IPS-18a (cell line): ENCODE data around the gene ADGRA3.
"Not testable (repeated sequence)": the region's sequence is repeated elsewhere in the genome, so short reads cannot be mapped to it uniquely, and the experiment has no call there.

Experiments used
- H3K27ac ChIP-seq: one replicate; pipeline ENCODE4 v1.5.1; 2013; ENCODE audit warnings: low read length
- H3K27me3 ChIP-seq: one replicate; pipeline ENCODE4 v1.6.1; 2013; ENCODE audit warnings: mild to moderate bottlenecking, low read length; ENCODE audit not compliant: control insufficient read depth, insufficient read depth
- H3K36me3 ChIP-seq: one replicate; pipeline ENCODE4 v1.6.1; 2013; ENCODE audit warnings: low read depth, low read length; ENCODE audit not compliant: control insufficient read depth
- H3K4me1 ChIP-seq: one replicate; pipeline ENCODE4 v1.6.1; 2013; ENCODE audit warnings: low read depth, low read length; ENCODE audit not compliant: control insufficient read depth
- H3K4me3 ChIP-seq: one replicate; pipeline ENCODE4 v1.5.1; 2013; ENCODE audit warnings: low read length
- H3K9ac ChIP-seq: one replicate; pipeline ENCODE4 v1.6.1; 2013; ENCODE audit warnings: mild to moderate bottlenecking, low read length, moderate library complexity
- H3K9me3 ChIP-seq: one replicate; pipeline ENCODE4 v1.6.1; 2013; ENCODE audit warnings: low read depth, low read length; ENCODE audit not compliant: control insufficient read depth

ADGRA3 gene

GRCh38 chr4:22476011-22476410 lies 39.9 kb downstream of the ADGRA3 start:
- no peak overlapping the region for H3K4me3 ChIP-seq
- H3K9ac ChIP-seq: no peak overlapping the region
- H3K9me3 ChIP-seq: no peaks in the 10 kb centered on the region
- H3K27ac ChIP-seq: no peak overlapping the region
- H3K36me3 ChIP-seq: peaks cover 12% of the 10 kb centered on the region
- peaks cover 13% of the 10 kb centered on the region for H3K4me1 ChIP-seq
- no peaks in the 10 kb centered on the region for H3K27me3 ChIP-seq

GRCh38 chr4:22475311-22475646 lies 40.6 kb downstream of the ADGRA3 start:
- H3K27ac ChIP-seq, H3K9me3 ChIP-seq, H3K27me3 ChIP-seq, H3K4me3 ChIP-seq, H3K9ac ChIP-seq: not testable (repeated sequence)
- Histone ChIP-seq H3K36me3 (peaks cover 17% of the 10 kb centered on the region), H3K4me1 (peaks cover 11% of the 10 kb centered on the region)

GRCh38 chr4:22474636-22475310 lies 41.1 kb downstream of the ADGRA3 start:
- Histone ChIP-seq H3K9me3 (no peaks in the 10 kb centered on the region), H3K27me3 (no peaks in the 10 kb centered on the region), H3K4me1 (peaks cover 11% of the 10 kb centered on the region), H3K36me3 (peaks cover 18% of the 10 kb centered on the region), H3K9ac (no peak overlapping the region), H3K4me3 (no peak overlapping the region), H3K27ac (no peak overlapping the region)

GRCh38 chr4:22473268-22473667 lies 42.6 kb downstream of the ADGRA3 start:
- Histone ChIP-seq H3K4me1 (peaks cover 11% of the 10 kb centered on the region), H3K9ac (no peak overlapping the region), H3K27me3 (no peaks in the 10 kb centered on the region), H3K36me3 (peaks cover 18% of the 10 kb centered on the region), H3K27ac (no peak overlapping the region), H3K4me3 (no peak overlapping the region), H3K9me3 (no peaks in the 10 kb centered on the region)

- no peak overlapping the region for H3K4me3 ChIP-seq
- no peaks in the 10 kb centered on the region for H3K9me3 ChIP-seq
- H3K4me1 ChIP-seq: peaks cover 11% of the 10 kb centered on the region
- no peak overlapping the region for H3K9ac ChIP-seq
- H3K27me3 ChIP-seq: no peaks in the 10 kb centered on the region
- peaks cover 18% of the 10 kb centered on the region for H3K36me3 ChIP-seq
- no peak overlapping the region for H3K27ac ChIP-seq
Observed at GRCh38 chr4:22471999-22472461, 43.8 kb downstream of the ADGRA3 start.

GRCh38 chr4:22471419-22471818 lies 44.4 kb downstream of the ADGRA3 start:
- Histone ChIP-seq H3K27ac (no peak overlapping the region), H3K9ac (no peak overlapping the region), H3K36me3 (peaks cover 18% of the 10 kb centered on the region), H3K4me3 (no peak overlapping the region), H3K27me3 (no peaks in the 10 kb centered on the region), H3K4me1 (peaks cover 11% of the 10 kb centered on the region), H3K9me3 (no peaks in the 10 kb centered on the region)

- H3K36me3 ChIP-seq: peaks cover 7% of the 10 kb centered on the region
- no peak overlapping the region for H3K9ac ChIP-seq
- no peaks in the 10 kb centered on the region for H3K27me3 ChIP-seq
- no peaks in the 10 kb centered on the region for H3K9me3 ChIP-seq
- H3K4me1 ChIP-seq: no peaks in the 10 kb centered on the region
- H3K27ac ChIP-seq: no peak overlapping the region
- H3K4me3 ChIP-seq: no peak overlapping the region
Observed at GRCh38 chr4:22466581-22466980, 49.3 kb downstream of the ADGRA3 start.

GRCh38 chr4:22465996-22466395 lies 49.9 kb downstream of the ADGRA3 start:
- no peak overlapping the region for H3K27ac ChIP-seq
- no peak overlapping the region for H3K4me3 ChIP-seq
- no peaks in the 10 kb centered on the region for H3K9me3 ChIP-seq
- H3K4me1 ChIP-seq: peaks cover under 1% of the 10 kb centered on the region
- H3K27me3 ChIP-seq: no peaks in the 10 kb centered on the region
- peaks cover 6% of the 10 kb centered on the region for H3K36me3 ChIP-seq
- no peak overlapping the region for H3K9ac ChIP-seq

- no peaks in the 10 kb centered on the region for H3K9me3 ChIP-seq
Observed at GRCh38 chr4:22465349-22465748, 50.5 kb downstream of the ADGRA3 start.

GRCh38 chr4:22463179-22463578 lies 52.7 kb downstream of the ADGRA3 start:
- Histone ChIP-seq H3K9ac (no peak overlapping the region), H3K9me3 (no peaks in the 10 kb centered on the region), H3K27ac (no peak overlapping the region), H3K36me3 (peaks cover 3% of the 10 kb centered on the region), H3K4me1 (peaks cover 27% of the 10 kb centered on the region), H3K4me3 (no peak overlapping the region), H3K27me3 (no peaks in the 10 kb centered on the region)

More at GRCh38 chr4:22465349-22465748, 50.5 kb downstream of the ADGRA3 start:
- Histone ChIP-seq H3K36me3 (peaks cover 2% of the 10 kb centered on the region), H3K4me3 (no peak overlapping the region), H3K4me1 (peaks cover 7% of the 10 kb centered on the region), H3K27me3 (no peaks in the 10 kb centered on the region), H3K9ac (no peak overlapping the region), H3K27ac (no peak overlapping the region)

GRCh38 chr4:22462688-22463087 lies 53.2 kb downstream of the ADGRA3 start:
- no peak overlapping the region for H3K27ac ChIP-seq
- H3K4me3 ChIP-seq: no peak overlapping the region
- no peaks in the 10 kb centered on the region for H3K9me3 ChIP-seq
- peaks cover 3% of the 10 kb centered on the region for H3K36me3 ChIP-seq
- no peaks in the 10 kb centered on the region for H3K27me3 ChIP-seq
- peaks cover 27% of the 10 kb centered on the region for H3K4me1 ChIP-seq
- no peak overlapping the region for H3K9ac ChIP-seq

- Histone ChIP-seq H3K27me3 (no peaks in the 10 kb centered on the region), H3K27ac (no peak overlapping the region), H3K9ac (no peak overlapping the region), H3K9me3 (no peaks in the 10 kb centered on the region), H3K36me3 (peaks cover 15% of the 10 kb centered on the region), H3K4me1 (peaks cover 27% of the 10 kb centered on the region), H3K4me3 (no peak overlapping the region)
Observed at GRCh38 chr4:22460266-22460665, 55.6 kb downstream of the ADGRA3 start.
